Transverse colon (tissue), 4 donors: Measurements from ENCODE around the gene OR2A1. TPM values are rescaled to one million over a fixed set of nuclear protein-coding genes. Genes with fewer than 3 reads are reported as not detected.
"Not testable (repeated sequence)": the region's sequence is repeated elsewhere in the genome, so short reads cannot be mapped to it uniquely, and the experiment has no call there.

Source experiments
- DNase-seq: peaks from one replicate; pipeline ENCODE4 v3.0.0-alpha.2; 2019
- H3K27ac ChIP-seq, 4 donors: fragments of 200-600 bp; sonication (generic); 2 replicates each; pipeline ENCODE4 v1.5.1; 2016 to 2018; ENCODE audit warnings: inconsistent platforms in 4 of 4
- H3K27me3 ChIP-seq: fragments of 200-600 bp; sonication (generic); 2 replicates; pipeline ENCODE4 v1.5.1; 2017; ENCODE audit warnings: inconsistent platforms
- H3K36me3 ChIP-seq, 4 donors: fragments of 200-600 bp; sonication (generic); 2 replicates each; pipeline ENCODE4 v1.5.1; 2017 to 2019; ENCODE audit warnings: inconsistent platforms in 4 of 4
- H3K4me1 ChIP-seq, 4 donors: fragments of 200-600 bp; sonication (generic); 2 replicates each; pipeline ENCODE4 v1.5.1; 2017 to 2020; ENCODE audit warnings: inconsistent platforms in 4 of 4
- H3K4me3 ChIP-seq, 4 donors: fragments of 200-600 bp; sonication (generic); 1 replicate in 1 of 4; 2 replicates in 3 of 4; pipeline versions ENCODE4 v1.5.1 to v1.6.1; 2017 to 2019; ENCODE audit warnings: inconsistent platforms in 4 of 4
- H3K9me3 ChIP-seq, 2 donors: fragments of 200-600 bp; sonication (generic); 2 replicates each; pipeline ENCODE4 v1.5.1; 2017 to 2019; ENCODE audit warnings: inconsistent platforms in 2 of 2
- WGBS, 2 donors: methylation state at CpG; one replicate each; pipeline ENCODE4 v1.1.5; 2018; ENCODE audit warnings: low coverage in 1 of 2; 5-methylcytosine and 5-hydroxymethylcytosine counted together
- in situ Hi-C, 4 donors: fragments of 200-750 bp; cut with MboI; loops; one replicate each; pipeline versions ENCODE4 v1.15.0 to v1.15.1; 2017; ENCODE audit warnings: low sequenced_read_pairs in 3 of 4, low pct_ligation_motif_present in 1 of 4, low pct_unique_long_range_greater_than_20kb in 1 of 4
- intact Hi-C: fragments of 100-400 bp; cut with DNase I; formaldehyde crosslinking; loops from one replicate; pipeline ENCODE4 v1.15.1; 2023; ENCODE audit warnings: low total_unique reads
- total RNA-seq, 4 donors: library from RNA; depleted of rRNA; stranded (reverse); fragments of >200 nt; gene quantifications; one replicate each; pipeline ENCODE4 v1.1.0, GENCODE V29; 2016

OR2A1 gene
- total RNA-seq, 4 donors from 2014 or later: not detected

- intact Hi-C loops, H3K9me3 ChIP-seq, H3K4me3 ChIP-seq, H3K27me3 ChIP-seq, DNase-seq, in situ Hi-C loops, H3K36me3 ChIP-seq, H3K27ac ChIP-seq, H3K4me1 ChIP-seq: not testable (repeated sequence)
- WGBS, 2 donors: 87% methylated on average over 3 of the region's 4 CpGs; no CpG with 5 or more reads in 1 of the 2 donors
Measured at GRCh38 chr7:144323359-144323758, 11.1 kb downstream of the OR2A1 start.

- H3K4me3 ChIP-seq, intact Hi-C loops, H3K9me3 ChIP-seq, DNase-seq, in situ Hi-C loops, H3K27me3 ChIP-seq, H3K36me3 ChIP-seq, H3K4me1 ChIP-seq, H3K27ac ChIP-seq: not testable (repeated sequence)
- 90% methylated on average over 4 of the region's 5 CpGs; no CpG with 5 or more reads in 1 of the 2 donors for WGBS, 2 donors
Measured at GRCh38 chr7:144325868-144326267, 13.6 kb downstream of the OR2A1 start.

GRCh38 chr7:144330044-144330443 lies 17.8 kb downstream of the OR2A1 start:
- H3K4me1 ChIP-seq, H3K4me3 ChIP-seq, H3K36me3 ChIP-seq, in situ Hi-C loops, intact Hi-C loops, H3K27me3 ChIP-seq, DNase-seq, H3K9me3 ChIP-seq: not testable (repeated sequence)
- H3K27ac ChIP-seq: peak overlapping the region in 1 of 4 donors; percentile 41

- whole genome bisulfite sequencing, 2 donors: 89% methylated on average over 3 of the region's 9 CpGs; no CpG with 5 or more reads in 1 of the 2 donors
- H3K27me3 ChIP-seq, H3K4me1 ChIP-seq, H3K36me3 ChIP-seq, in situ Hi-C loops, H3K27ac ChIP-seq, H3K9me3 ChIP-seq, DNase-seq, H3K4me3 ChIP-seq, intact Hi-C loops: not testable (repeated sequence)
Measured at GRCh38 chr7:144331221-144331995, 19.2 kb downstream of the OR2A1 start.

GRCh38 chr7:144331996-144332288 lies 19.7 kb downstream of the OR2A1 start:
- H3K4me3 ChIP-seq, DNase-seq, in situ Hi-C loops, H3K27me3 ChIP-seq, H3K36me3 ChIP-seq, intact Hi-C loops, H3K9me3 ChIP-seq, H3K27ac ChIP-seq, H3K4me1 ChIP-seq: not testable (repeated sequence)
- 43 to 92% methylated on average over 1 to 2 of the region's 2 CpGs for WGBS, 2 donors

- WGBS, 2 donors: no CpG with 5 or more reads among the region's 1 CpG
- H3K4me3 ChIP-seq, H3K27ac ChIP-seq, H3K9me3 ChIP-seq, DNase-seq, in situ Hi-C loops, H3K4me1 ChIP-seq, intact Hi-C loops, H3K36me3 ChIP-seq, H3K27me3 ChIP-seq: not testable (repeated sequence)
Measured at GRCh38 chr7:144348625-144349024, 36.4 kb downstream of the OR2A1 start.

- not testable (repeated sequence) for H3K27ac ChIP-seq
Measured at GRCh38 chr7:144351667-144352066, 39.4 kb downstream of the OR2A1 start.

GRCh38 chr7:144355176-144355822 lies 43.1 kb downstream of the OR2A1 start, which contains the start of gene ARHGEF5:
TSS of gene ARHGEF5 (plus strand) at chr7:144355402. CDS start at chr7:144362670, 7,268 bp downstream.
- H3K27me3 ChIP-seq, in situ Hi-C loops, H3K27ac ChIP-seq, DNase-seq, H3K9me3 ChIP-seq, H3K36me3 ChIP-seq, H3K4me1 ChIP-seq, intact Hi-C loops: not testable (repeated sequence)
- peak within 1 kb of the TSS in 1 of 4 donors; percentile 31 for H3K4me3 ChIP-seq
- no CpG with 5 or more reads among the region's 50 CpGs for WGBS, 2 donors

More at GRCh38 chr7:144351667-144352066, 39.4 kb downstream of the OR2A1 start:
- in situ Hi-C loops, H3K9me3 ChIP-seq, intact Hi-C loops, DNase-seq, H3K27me3 ChIP-seq, H3K36me3 ChIP-seq, H3K4me1 ChIP-seq, H3K4me3 ChIP-seq: not testable (repeated sequence)
- WGBS, 2 donors: 76 to 83% methylated on average over 1 to 2 of the region's 3 CpGs

GRCh38 chr7:144356185-144356584 lies 44.0 kb downstream of the OR2A1 start:
- WGBS, 2 donors: no CpG with 5 or more reads among the region's 6 CpGs
- H3K27ac ChIP-seq, H3K4me3 ChIP-seq, intact Hi-C loops, H3K9me3 ChIP-seq, H3K36me3 ChIP-seq, H3K27me3 ChIP-seq, in situ Hi-C loops, H3K4me1 ChIP-seq, DNase-seq: not testable (repeated sequence)

- 88% methylated on average over 2 of the region's 11 CpGs; no CpG with 5 or more reads in 1 of the 2 donors for WGBS, 2 donors
- in situ Hi-C loops, H3K36me3 ChIP-seq, H3K9me3 ChIP-seq, H3K27me3 ChIP-seq, H3K27ac ChIP-seq, H3K4me1 ChIP-seq, DNase-seq, intact Hi-C loops, H3K4me3 ChIP-seq: not testable (repeated sequence)
Measured at GRCh38 chr7:144356860-144357259, 44.6 kb downstream of the OR2A1 start.

- WGBS, 2 donors: no CpG with 5 or more reads among the region's 3 CpGs
- H3K4me1 ChIP-seq, H3K36me3 ChIP-seq, in situ Hi-C loops, H3K27ac ChIP-seq, H3K9me3 ChIP-seq, H3K27me3 ChIP-seq, H3K4me3 ChIP-seq, DNase-seq, intact Hi-C loops: not testable (repeated sequence)
Measured at GRCh38 chr7:144362061-144362460, 49.8 kb downstream of the OR2A1 start.
